ENCODE data around the gene VGLL1. TPM values are rescaled to one million over a fixed set of nuclear protein-coding genes. Genes with fewer than 3 reads are reported as not detected.

The VGLL1 gene
- polyA plus RNA-seq, 1 donor (not counting 4 experiments of a cell fraction or from before 2014, with no cell fraction given): 4.1 TPM

DNA sequence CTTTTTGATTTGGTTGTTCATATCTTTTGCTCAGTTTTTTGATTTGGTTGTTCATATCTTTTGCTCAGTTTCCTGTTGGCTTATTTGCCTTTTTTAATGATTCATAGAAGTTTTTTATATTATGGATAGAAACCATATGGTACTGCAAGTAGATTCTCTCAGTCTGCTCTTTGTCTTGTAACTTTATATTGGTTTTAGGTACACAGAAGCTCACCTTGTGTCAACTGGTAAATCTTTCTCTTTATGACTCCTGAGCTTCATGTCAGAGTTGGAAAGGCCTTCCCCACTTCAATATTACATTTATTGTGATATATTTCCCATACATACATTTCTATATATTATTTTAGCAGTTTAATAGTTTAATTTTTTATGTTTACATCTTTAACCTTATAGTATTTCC lies 8.2 kb upstream of the VGLL1 start:
- Histone ChIP-seq H3K9me1 (ENCODE audit: control insufficient read depth, extremely low read depth, insufficient read depth, low read length) (no peaks in the 10 kb centered on the region), H4K20me1 (ENCODE audit: control insufficient read depth, extremely low read depth, insufficient read depth, low read length) (no peaks in the 10 kb centered on the region), H3K36me3 (ENCODE audit: control insufficient read depth in 2 of 2, extremely low read depth in 1 of 2, insufficient read depth in 2 of 2, low read length in 2 of 2) (no peaks in the 10 kb centered on the region), H2AFZ (ENCODE audit: control insufficient read depth, low read length) (no peak overlapping the region), H3K9ac (ENCODE audit: control insufficient read depth, extremely low read depth, insufficient read depth, low read length) (no peak overlapping the region), H3K27ac (ENCODE audit: control insufficient read depth, insufficient read depth, low read length) (no peak overlapping the region), H3K9me3 (ENCODE audit: control insufficient read depth, low read depth, low read length) (no peaks in the 10 kb centered on the region), H3K79me2 (ENCODE audit: control insufficient read depth, insufficient read depth, low read length) (no peaks in the 10 kb centered on the region), H3K4me1 (ENCODE audit: control insufficient read depth, extremely low read depth, insufficient read depth, low read length) (peaks cover 3% of the 10 kb centered on the region), H3K27me3 (ENCODE audit: control insufficient read depth, extremely low read depth, insufficient read depth, low read length) (no peaks in the 10 kb centered on the region), H3K4me2 (ENCODE audit: control insufficient read depth, extremely low read depth, insufficient read depth, low read depth, low read length) (no peak overlapping the region), H3K4me3 (ENCODE audit: control insufficient read depth in 2 of 3, extremely low read depth in 1 of 3, insufficient read depth in 2 of 3, low read depth in 1 of 3, low read length in 3 of 3) (no peak overlapping the region)
- DNase-seq (ENCODE audit: low read depth, low spot score) (no peak), FAIRE-seq (no peak)
- TF ChIP-seq EZH2 (IDR thresholded peaks at IDR 0.05; ENCODE audit: low read length): no peak
- dilution Hi-C loops (cut with MboI; ENCODE audit: extremely low pct_ligation_motif_present, low sequenced_read_pairs): no loop called here

DNA sequence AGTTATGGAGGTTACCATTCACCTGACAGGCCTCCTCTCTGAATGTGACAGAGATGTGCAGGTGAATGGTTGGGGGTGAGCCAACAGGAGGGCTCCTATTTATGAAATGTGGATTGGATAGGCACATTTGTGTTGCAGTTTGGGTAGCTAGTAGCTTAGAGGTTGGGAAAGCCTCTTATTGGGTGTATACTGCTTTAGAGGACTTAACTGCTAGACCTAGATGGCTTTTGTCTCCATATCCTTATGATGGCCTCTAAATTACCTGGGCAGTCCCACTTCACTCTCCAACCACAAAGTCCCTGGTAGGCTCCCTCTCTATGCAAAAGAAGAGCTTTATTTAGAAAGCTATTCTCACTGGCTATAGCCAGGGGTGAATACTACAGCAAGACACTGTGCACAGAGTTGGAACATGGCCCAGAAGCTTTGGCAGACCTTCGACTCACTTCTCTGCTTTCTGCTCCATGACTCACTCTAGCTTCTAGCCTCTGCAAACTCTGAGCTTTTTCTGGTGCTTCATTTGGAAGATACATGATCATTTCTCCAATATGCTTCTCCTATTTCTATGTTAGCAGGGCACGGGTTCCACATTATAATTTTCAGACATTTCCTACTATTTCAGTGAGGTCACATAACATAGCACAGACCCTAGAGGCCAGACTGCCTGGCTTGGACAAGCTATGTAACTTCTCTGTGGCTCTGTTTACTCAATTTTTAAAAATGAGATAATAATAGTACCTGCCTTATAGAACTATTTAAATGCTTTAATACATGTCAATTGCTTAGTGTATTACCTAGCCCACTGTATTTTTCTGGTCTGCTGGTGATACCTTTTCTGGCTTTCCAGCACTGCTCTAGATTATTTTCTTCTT lies 6.0 kb upstream of the VGLL1 start:
- no peaks in the 10 kb centered on the region for H3K9me3 ChIP-seq (ENCODE audit: control insufficient read depth, low read depth, low read length)
- H3K36me3 ChIP-seq (ENCODE audit: control insufficient read depth in 2 of 2, extremely low read depth in 1 of 2, insufficient read depth in 2 of 2, low read length in 2 of 2): no peaks in the 10 kb centered on the region
- no peak overlapping the region for H3K9ac ChIP-seq (ENCODE audit: control insufficient read depth, extremely low read depth, insufficient read depth, low read length)
- H3K27ac ChIP-seq (ENCODE audit: control insufficient read depth, insufficient read depth, low read length): no peak overlapping the region
- dilution Hi-C loops (cut with MboI; ENCODE audit: extremely low pct_ligation_motif_present, low sequenced_read_pairs): no loop called here
- FAIRE-seq: peak; percentile 23
- no peaks in the 10 kb centered on the region for H3K79me2 ChIP-seq (ENCODE audit: control insufficient read depth, insufficient read depth, low read length)
- no peak overlapping the region for H2AFZ ChIP-seq (ENCODE audit: control insufficient read depth, low read length)
- H3K9me1 ChIP-seq (ENCODE audit: control insufficient read depth, extremely low read depth, insufficient read depth, low read length): no peaks in the 10 kb centered on the region
- peaks cover 3% of the 10 kb centered on the region for H3K4me1 ChIP-seq (ENCODE audit: control insufficient read depth, extremely low read depth, insufficient read depth, low read length)
- TF ChIP-seq EZH2 (IDR thresholded peaks at IDR 0.05; ENCODE audit: low read length): no peak
- TF ChIP-seq, protein P1, sequence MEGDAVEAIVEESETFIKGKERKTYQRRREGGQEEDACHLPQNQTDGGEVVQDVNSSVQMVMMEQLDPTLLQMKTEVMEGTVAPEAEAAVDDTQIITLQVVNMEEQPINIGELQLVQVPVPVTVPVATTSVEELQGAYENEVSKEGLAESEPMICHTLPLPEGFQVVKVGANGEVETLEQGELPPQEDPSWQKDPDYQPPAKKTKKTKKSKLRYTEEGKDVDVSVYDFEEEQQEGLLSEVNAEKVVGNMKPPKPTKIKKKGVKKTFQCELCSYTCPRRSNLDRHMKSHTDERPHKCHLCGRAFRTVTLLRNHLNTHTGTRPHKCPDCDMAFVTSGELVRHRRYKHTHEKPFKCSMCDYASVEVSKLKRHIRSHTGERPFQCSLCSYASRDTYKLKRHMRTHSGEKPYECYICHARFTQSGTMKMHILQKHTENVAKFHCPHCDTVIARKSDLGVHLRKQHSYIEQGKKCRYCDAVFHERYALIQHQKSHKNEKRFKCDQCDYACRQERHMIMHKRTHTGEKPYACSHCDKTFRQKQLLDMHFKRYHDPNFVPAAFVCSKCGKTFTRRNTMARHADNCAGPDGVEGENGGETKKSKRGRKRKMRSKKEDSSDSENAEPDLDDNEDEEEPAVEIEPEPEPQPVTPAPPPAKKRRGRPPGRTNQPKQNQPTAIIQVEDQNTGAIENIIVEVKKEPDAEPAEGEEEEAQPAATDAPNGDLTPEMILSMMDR (optimal IDR thresholded peaks at IDR 0.05 in 1 of 3, IDR thresholded peaks at IDR 0.05 in 1 of 3, conservative IDR thresholded peaks at IDR 0.05 in 1 of 3; ENCODE audit: extremely low read depth in 1 of 3, insufficient read depth in 2 of 3, low read length in 3 of 3): no peak
- H3K4me3 ChIP-seq (ENCODE audit: control insufficient read depth in 2 of 3, extremely low read depth in 1 of 3, insufficient read depth in 2 of 3, low read depth in 1 of 3, low read length in 3 of 3): no peak overlapping the region
- H3K27me3 ChIP-seq (ENCODE audit: control insufficient read depth, extremely low read depth, insufficient read depth, low read length): no peaks in the 10 kb centered on the region
- no peak overlapping the region for H3K4me2 ChIP-seq (ENCODE audit: control insufficient read depth, extremely low read depth, insufficient read depth, low read depth, low read length)
- no peak for DNase-seq (ENCODE audit: low read depth, low spot score)
- H4K20me1 ChIP-seq (ENCODE audit: control insufficient read depth, extremely low read depth, insufficient read depth, low read length): no peaks in the 10 kb centered on the region
